ENCODE measurements around the gene TYW1B. TPM values are rescaled to one million over a fixed set of nuclear protein-coding genes. Genes with fewer than 3 reads are reported as not detected.
"Not testable (repeated sequence)": the region's sequence is repeated elsewhere in the genome, so short reads cannot be mapped to it uniquely, and the experiment has no call there.

TYW1B gene
- total RNA-seq, 5 donors from 2014 or later (not counting 1 experiment from before 2014, with no cell fraction given) = 3.7 to 7.3 (median 5.7) TPM

DNA sequence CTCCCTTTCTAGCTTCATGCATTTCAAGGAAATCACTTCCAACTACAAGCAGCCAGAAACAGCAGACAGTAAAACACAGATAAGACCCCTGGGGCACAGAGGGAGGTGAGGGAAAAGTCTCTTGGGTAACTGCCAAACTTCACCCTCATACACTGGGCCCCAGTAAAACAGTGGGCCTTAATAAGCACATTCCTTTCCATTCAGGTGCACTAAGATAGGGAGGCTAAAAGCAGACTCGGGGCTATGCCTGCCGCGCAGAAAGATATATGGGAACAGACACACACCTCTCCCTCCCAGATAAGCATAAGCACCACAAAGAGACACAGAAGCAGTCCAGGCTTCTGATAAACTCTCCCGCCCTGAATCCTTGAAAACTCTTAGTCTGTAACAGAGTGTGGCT is 117.0 kb downstream of the TYW1B start:
- H3K27me3 ChIP-seq (replicated peaks in 1 of 2; ENCODE audit: control insufficient read depth in 2 of 2, extremely low read depth in 1 of 2, insufficient read depth in 2 of 2, low read length in 1 of 2) = no peaks in the 10 kb centered on the region
- ChIA-PET POLR2A (no interaction called here), CTCF (no interaction called here)
- Mint-ChIP-seq H3K27me3 (no peaks in the 10 kb centered on the region), H3K4me1 (no peaks in the 10 kb centered on the region), H3K36me3 (peaks cover 56% of the 10 kb centered on the region), H3K27ac (no peak overlapping the region), H3K4me3 (no peak overlapping the region), H3K9me3 (peaks cover 0 to 3% (median 0%) of the 10 kb centered on the region in 3 donors)
- H3K9me3 ChIP-seq = no peaks in the 10 kb centered on the region
- DNase-seq = no peak
- H3K27ac ChIP-seq (ENCODE audit: low read length) = no peak overlapping the region
- 100% methylated on average over 1 of the region's 4 CpGs for WGBS (ENCODE audit: insufficient coverage)
- no peak overlapping the region for H3K4me3 ChIP-seq (ENCODE audit: control insufficient read depth in 1 of 2, extremely low read depth in 1 of 2, low read length in 1 of 2)
- no peaks in the 10 kb centered on the region for H3K4me1 ChIP-seq (ENCODE audit: control insufficient read depth in 1 of 2, extremely low read depth in 1 of 2, insufficient read depth in 2 of 2, low read length in 2 of 2)
- H3K36me3 ChIP-seq (ENCODE audit: control insufficient read depth in 2 of 2, extremely low read depth in 1 of 2, insufficient read depth in 1 of 2, low read length in 1 of 2) = no peaks in the 10 kb centered on the region
- no peak for ATAC-seq (replicated peaks in 1 of 4)

DNA sequence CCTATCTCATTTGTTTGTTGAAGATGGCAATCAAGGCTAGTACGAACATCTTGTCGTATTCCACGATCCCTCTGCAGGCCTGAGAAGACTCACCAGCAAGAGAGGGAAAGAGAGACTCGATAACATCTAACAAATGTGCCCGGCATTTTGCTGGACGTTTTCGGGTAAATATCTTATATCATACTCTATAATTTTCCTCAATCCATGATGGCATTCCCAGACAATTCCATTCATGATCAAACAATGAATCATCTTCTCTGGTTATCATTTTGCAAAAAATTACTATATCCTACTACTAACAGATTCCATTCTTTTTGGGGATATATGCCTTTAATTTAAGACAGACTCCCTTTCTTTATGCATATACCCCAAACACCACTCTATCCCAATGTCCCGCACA is 118.1 kb downstream of the TYW1B start:
- Histone ChIP-seq H3K27ac (ENCODE audit: low read length) (no peak overlapping the region), H3K4me3 (ENCODE audit: control insufficient read depth in 1 of 2, extremely low read depth in 1 of 2, low read length in 1 of 2) (no peak overlapping the region), H3K27me3 (replicated peaks in 1 of 2; ENCODE audit: control insufficient read depth in 2 of 2, extremely low read depth in 1 of 2, insufficient read depth in 2 of 2, low read length in 1 of 2) (no peaks in the 10 kb centered on the region), H3K36me3 (ENCODE audit: control insufficient read depth in 2 of 2, extremely low read depth in 1 of 2, insufficient read depth in 1 of 2, low read length in 1 of 2) (no peaks in the 10 kb centered on the region), H3K4me1 (ENCODE audit: control insufficient read depth in 1 of 2, extremely low read depth in 1 of 2, insufficient read depth in 2 of 2, low read length in 2 of 2) (no peaks in the 10 kb centered on the region), H3K9me3 (no peaks in the 10 kb centered on the region)
- POLR2A ChIA-PET = no interaction called here
- DNase-seq (no peak), ATAC-seq (replicated peaks in 1 of 4) (no peak)
- no peak overlapping the region for H3K27ac Mint-ChIP-seq
- peaks cover 0 to 3% (median 0%) of the 10 kb centered on the region in 3 donors for H3K9me3 Mint-ChIP-seq
- no peak overlapping the region for H3K4me3 Mint-ChIP-seq
- no peaks in the 10 kb centered on the region for H3K4me1 Mint-ChIP-seq
- no peaks in the 10 kb centered on the region for H3K27me3 Mint-ChIP-seq
- CTCF ChIA-PET = no interaction called here
- H3K36me3 Mint-ChIP-seq = peaks cover 57% of the 10 kb centered on the region
- 100% methylated on average over 1 of the region's 8 CpGs for WGBS (ENCODE audit: insufficient coverage)

GRCh38 chr7:72708371-72709050 is 119.5 kb downstream of the TYW1B start:
- H3K4me3 Mint-ChIP-seq; POLR2A ChIA-PET; H3K27me3 ChIP-seq (replicated peaks in 1 of 2; ENCODE audit: control insufficient read depth in 2 of 2, extremely low read depth in 1 of 2, insufficient read depth in 2 of 2, low read length in 1 of 2); H3K27ac ChIP-seq (ENCODE audit: low read length); DNase-seq; H3K4me3 ChIP-seq (ENCODE audit: control insufficient read depth in 1 of 2, extremely low read depth in 1 of 2, low read length in 1 of 2); H3K4me1 Mint-ChIP-seq; H3K27ac Mint-ChIP-seq; H3K9me3 ChIP-seq; H3K36me3 ChIP-seq (ENCODE audit: control insufficient read depth in 2 of 2, extremely low read depth in 1 of 2, insufficient read depth in 1 of 2, low read length in 1 of 2); ATAC-seq (replicated peaks in 1 of 4); H3K27me3 Mint-ChIP-seq; CTCF ChIA-PET; H3K4me1 ChIP-seq (ENCODE audit: control insufficient read depth in 1 of 2, extremely low read depth in 1 of 2, insufficient read depth in 2 of 2, low read length in 2 of 2); H3K9me3 Mint-ChIP-seq: not testable (repeated sequence)
- no CpG with 5 or more reads among the region's 3 CpGs for WGBS (ENCODE audit: insufficient coverage)
- peaks cover 57% of the 10 kb centered on the region for H3K36me3 Mint-ChIP-seq

DNA sequence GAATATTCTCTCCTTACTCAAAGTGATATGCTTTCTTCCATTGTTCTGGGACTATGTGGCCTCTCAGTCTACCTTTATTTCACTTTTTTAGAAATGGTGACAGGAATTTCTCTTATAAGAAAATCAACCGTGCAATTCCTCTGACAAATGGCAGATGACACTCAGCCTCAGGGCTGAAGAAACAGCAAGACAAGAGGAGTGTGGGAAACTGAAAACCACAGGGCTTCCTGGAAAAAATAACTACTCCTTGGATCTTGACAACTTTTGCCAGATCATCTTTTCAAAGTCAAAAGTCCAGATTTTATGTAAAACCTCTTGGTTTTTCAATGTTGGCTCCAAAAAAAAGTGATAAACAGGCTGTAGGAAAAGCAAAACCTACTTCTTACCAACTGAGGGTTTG is 121.5 kb downstream of the TYW1B start:
- no peaks in the 10 kb centered on the region for H3K9me3 ChIP-seq
- Mint-ChIP-seq H3K27me3 (no peaks in the 10 kb centered on the region), H3K4me1 (no peaks in the 10 kb centered on the region), H3K36me3 (peaks cover 53% of the 10 kb centered on the region), H3K4me3 (no peak overlapping the region), H3K27ac (no peak overlapping the region), H3K9me3 (peaks cover 0 to 3% (median 0%) of the 10 kb centered on the region in 3 donors)
- no peaks in the 10 kb centered on the region for H3K4me1 ChIP-seq (ENCODE audit: control insufficient read depth in 1 of 2, extremely low read depth in 1 of 2, insufficient read depth in 2 of 2, low read length in 2 of 2)
- DNase-seq (no peak), ATAC-seq (replicated peaks in 1 of 4) (no peak)
- no peaks in the 10 kb centered on the region for H3K27me3 ChIP-seq (replicated peaks in 1 of 2; ENCODE audit: control insufficient read depth in 2 of 2, extremely low read depth in 1 of 2, insufficient read depth in 2 of 2, low read length in 1 of 2)
- no peak overlapping the region for H3K27ac ChIP-seq (ENCODE audit: low read length)
- no peaks in the 10 kb centered on the region for H3K36me3 ChIP-seq (ENCODE audit: control insufficient read depth in 2 of 2, extremely low read depth in 1 of 2, insufficient read depth in 1 of 2, low read length in 1 of 2)
- WGBS (ENCODE audit: insufficient coverage) = no CpG with 5 or more reads among the region's 1 CpG
- H3K4me3 ChIP-seq (ENCODE audit: control insufficient read depth in 1 of 2, extremely low read depth in 1 of 2, low read length in 1 of 2) = no peak overlapping the region
- ChIA-PET POLR2A (no interaction called here), CTCF (no interaction called here)

GRCh38 chr7:72705693-72706092 is 122.3 kb downstream of the TYW1B start:
- POLR2A ChIA-PET = not testable (repeated sequence)
- H3K36me3 Mint-ChIP-seq = peaks cover 49% of the 10 kb centered on the region

DNA sequence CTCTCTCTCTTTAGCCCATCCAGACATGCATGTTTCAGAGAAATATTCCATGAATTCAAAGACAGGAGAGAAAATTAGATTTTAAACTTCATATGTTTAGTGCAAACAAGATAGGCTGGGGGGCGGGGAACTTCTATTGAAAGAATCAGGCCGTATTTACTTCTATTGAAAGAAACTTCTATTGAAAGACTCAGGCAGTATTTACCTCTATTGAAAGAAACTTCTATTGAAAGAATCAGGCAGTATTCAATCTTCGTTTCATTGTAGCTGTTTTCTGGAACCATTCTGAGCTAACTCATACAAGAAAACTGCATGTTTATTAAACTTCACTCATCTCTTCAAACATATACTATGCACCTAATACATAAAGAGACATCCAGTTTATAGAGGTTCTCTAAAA is 123.1 kb downstream of the TYW1B start:
- H3K27me3 Mint-ChIP-seq = no peaks in the 10 kb centered on the region
- H3K9me3 ChIP-seq = no peaks in the 10 kb centered on the region
- H3K36me3 Mint-ChIP-seq = peaks cover 45% of the 10 kb centered on the region
- no peaks in the 10 kb centered on the region for H3K36me3 ChIP-seq (ENCODE audit: control insufficient read depth in 2 of 2, extremely low read depth in 1 of 2, insufficient read depth in 1 of 2, low read length in 1 of 2)
- ChIA-PET POLR2A (no interaction called here), CTCF (no interaction called here)
- H3K27me3 ChIP-seq (replicated peaks in 1 of 2; ENCODE audit: control insufficient read depth in 2 of 2, extremely low read depth in 1 of 2, insufficient read depth in 2 of 2, low read length in 1 of 2) = no peaks in the 10 kb centered on the region
- H3K4me1 ChIP-seq (ENCODE audit: control insufficient read depth in 1 of 2, extremely low read depth in 1 of 2, insufficient read depth in 2 of 2, low read length in 2 of 2) = no peaks in the 10 kb centered on the region
- peaks cover 0 to 3% (median 0%) of the 10 kb centered on the region in 3 donors for H3K9me3 Mint-ChIP-seq
- no peak overlapping the region for H3K27ac Mint-ChIP-seq
- no peak for ATAC-seq (replicated peaks in 1 of 4)
- H3K4me3 ChIP-seq (ENCODE audit: control insufficient read depth in 1 of 2, extremely low read depth in 1 of 2, low read length in 1 of 2) = no peak overlapping the region
- H3K4me3 Mint-ChIP-seq = no peak overlapping the region
- WGBS (ENCODE audit: insufficient coverage) = 80% methylated on average over 1 of the region's 3 CpGs
- H3K27ac ChIP-seq (ENCODE audit: low read length) = no peak overlapping the region
- DNase-seq = no peak
- no peaks in the 10 kb centered on the region for H3K4me1 Mint-ChIP-seq

More at GRCh38 chr7:72705693-72706092, 122.3 kb downstream of the TYW1B start:
- H3K27me3 Mint-ChIP-seq; H3K4me3 Mint-ChIP-seq; H3K9me3 Mint-ChIP-seq; H3K4me1 ChIP-seq (ENCODE audit: control insufficient read depth in 1 of 2, extremely low read depth in 1 of 2, insufficient read depth in 2 of 2, low read length in 2 of 2); H3K27ac Mint-ChIP-seq; DNase-seq; H3K4me1 Mint-ChIP-seq; H3K27me3 ChIP-seq (replicated peaks in 1 of 2; ENCODE audit: control insufficient read depth in 2 of 2, extremely low read depth in 1 of 2, insufficient read depth in 2 of 2, low read length in 1 of 2); H3K4me3 ChIP-seq (ENCODE audit: control insufficient read depth in 1 of 2, extremely low read depth in 1 of 2, low read length in 1 of 2); CTCF ChIA-PET; H3K9me3 ChIP-seq; H3K27ac ChIP-seq (ENCODE audit: low read length); ATAC-seq (replicated peaks in 1 of 4); H3K36me3 ChIP-seq (ENCODE audit: control insufficient read depth in 2 of 2, extremely low read depth in 1 of 2, insufficient read depth in 1 of 2, low read length in 1 of 2): not testable (repeated sequence)
- 100% methylated on average over 2 of the region's 4 CpGs for WGBS (ENCODE audit: insufficient coverage)

GRCh38 chr7:72700548-72700947 is 127.5 kb downstream of the TYW1B start:
- CTCF ChIA-PET = not testable (repeated sequence)

More at GRCh38 chr7:72700548-72700947, 127.5 kb downstream of the TYW1B start:
- H3K9me3 ChIP-seq; H3K27me3 ChIP-seq (replicated peaks in 1 of 2; ENCODE audit: control insufficient read depth in 2 of 2, extremely low read depth in 1 of 2, insufficient read depth in 2 of 2, low read length in 1 of 2); POLR2A ChIA-PET; H3K27me3 Mint-ChIP-seq; DNase-seq; ATAC-seq (replicated peaks in 1 of 4); H3K4me3 ChIP-seq (ENCODE audit: control insufficient read depth in 1 of 2, extremely low read depth in 1 of 2, low read length in 1 of 2); H3K4me1 Mint-ChIP-seq; H3K4me3 Mint-ChIP-seq; H3K27ac Mint-ChIP-seq; H3K4me1 ChIP-seq (ENCODE audit: control insufficient read depth in 1 of 2, extremely low read depth in 1 of 2, insufficient read depth in 2 of 2, low read length in 2 of 2); H3K9me3 Mint-ChIP-seq; H3K36me3 ChIP-seq (ENCODE audit: control insufficient read depth in 2 of 2, extremely low read depth in 1 of 2, insufficient read depth in 1 of 2, low read length in 1 of 2); H3K27ac ChIP-seq (ENCODE audit: low read length): not testable (repeated sequence)
- no CpG with 5 or more reads among the region's 1 CpG for WGBS (ENCODE audit: insufficient coverage)
- H3K36me3 Mint-ChIP-seq = peaks cover 20% of the 10 kb centered on the region

All from T-cell (primary cell).